ENCODE results near the gene CD1E.
"Not testable (repeated sequence)": the region's sequence is repeated elsewhere in the genome, so short reads cannot be mapped to it uniquely, and the experiment has no call there.

CD1E gene

GRCh38 chr1:158362482-158362881, 8.8 kb downstream of the CD1E start:
- FAIRE-seq (no peak), DNase-seq (ENCODE audit: low spot score) (no peak)

DNA sequence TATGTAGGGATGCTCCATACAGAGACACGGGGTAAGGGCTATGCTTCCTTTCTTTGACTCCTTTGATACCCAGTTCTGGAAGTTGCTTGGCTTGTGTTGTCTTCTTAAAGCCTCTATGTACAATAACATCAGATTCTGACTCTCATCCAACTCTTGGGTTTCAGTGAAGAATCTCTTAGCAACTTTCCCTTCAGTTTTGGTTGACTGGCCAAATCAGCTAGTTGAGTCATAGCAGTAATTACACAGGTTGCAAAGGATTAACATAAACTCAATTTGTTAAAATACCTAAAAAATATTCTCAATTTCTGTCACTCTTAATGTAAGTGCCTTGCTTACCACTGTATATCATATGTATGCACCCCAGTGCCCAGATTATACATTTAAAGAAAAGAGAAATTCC, 9.2 kb downstream of the CD1E start:
- FAIRE-seq: no peak
- no peak for DNase-seq (ENCODE audit: low spot score)

- FAIRE-seq: no peak
Observed at GRCh38 chr1:158366783-158367182, 13.1 kb downstream of the CD1E start.

GRCh38 chr1:158371188-158371953, 17.7 kb downstream of the CD1E start:
- DNase-seq (ENCODE audit: low spot score): no peak
- FAIRE-seq: no peak

More at GRCh38 chr1:158366783-158367182, 13.1 kb downstream of the CD1E start:
- no peak for DNase-seq (ENCODE audit: low spot score)

- FAIRE-seq; DNase-seq (ENCODE audit: low spot score): not testable (repeated sequence)
Observed at GRCh38 chr1:158374101-158374500, 20.4 kb downstream of the CD1E start.

DNA sequence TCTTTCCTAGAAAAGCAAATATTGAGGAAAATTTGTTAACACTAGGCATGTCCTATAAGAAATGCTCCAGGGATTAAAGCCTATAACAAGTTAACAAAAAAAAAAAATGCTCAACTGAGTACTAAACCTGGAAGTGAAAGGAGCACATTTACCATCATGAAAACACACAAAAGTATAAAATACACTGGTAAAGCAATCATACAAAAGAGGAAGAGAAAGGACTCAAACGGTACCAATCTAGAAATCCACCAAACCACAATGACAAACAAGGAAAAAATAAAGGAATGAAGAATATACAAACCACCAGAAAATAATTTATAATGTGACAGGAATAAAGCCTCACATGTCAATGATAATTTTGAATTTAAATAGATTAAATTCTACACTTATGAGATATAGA, 21.2 kb downstream of the CD1E start:
- DNase-seq (ENCODE audit: low spot score): no peak
- FAIRE-seq: no peak

DNA sequence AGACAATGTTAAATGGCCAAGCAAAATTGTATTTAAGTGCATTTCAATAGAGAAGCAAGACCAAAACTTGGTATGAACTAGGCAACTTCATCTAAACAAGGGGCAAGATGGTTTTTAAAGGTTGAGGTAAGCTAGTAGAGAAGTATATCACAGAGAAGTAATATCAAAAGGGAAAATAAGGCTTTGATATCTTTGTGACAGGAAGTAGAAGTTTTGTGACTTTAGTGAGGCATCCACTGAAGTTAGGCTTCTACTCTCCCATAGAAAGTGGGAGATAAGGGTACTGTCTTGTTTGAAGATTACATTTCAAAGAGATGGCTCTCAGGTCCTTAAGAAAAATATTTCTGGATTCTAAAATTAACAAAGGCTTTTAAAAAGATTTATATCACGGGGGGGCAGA, 36.6 kb downstream of the CD1E start:
- FAIRE-seq: no peak
- DNase-seq (ENCODE audit: low spot score): no peak

- DNase-seq (ENCODE audit: low spot score): no peak
- FAIRE-seq: no peak
Observed at GRCh38 chr1:158391099-158391498, 37.4 kb downstream of the CD1E start.

DNA sequence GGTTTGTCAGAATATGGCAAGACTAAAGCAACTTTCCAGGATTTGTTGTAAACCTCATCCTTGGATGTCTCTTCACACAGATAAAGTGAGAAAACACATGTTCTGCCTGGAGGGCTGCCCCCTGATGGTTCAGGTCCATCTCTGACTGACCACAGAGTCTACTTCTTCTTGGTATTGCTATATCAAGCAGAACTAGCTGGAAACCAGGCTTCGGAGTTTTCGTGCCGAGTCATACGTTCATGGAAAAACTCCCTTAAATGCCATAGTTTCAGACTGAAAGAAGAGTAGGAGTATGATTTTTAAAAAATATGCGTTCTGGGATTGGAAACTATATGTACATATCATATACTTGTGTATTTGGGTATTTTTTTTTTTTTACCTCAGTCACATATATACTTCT, 39.8 kb downstream of the CD1E start:
- DNase-seq (ENCODE audit: low spot score): no peak
- FAIRE-seq: no peak

- DNase-seq (ENCODE audit: low spot score) (no peak), FAIRE-seq (no peak)
Observed at GRCh38 chr1:158396646-158397045, 43.0 kb downstream of the CD1E start.

GRCh38 chr1:158398818-158399514, 45.3 kb downstream of the CD1E start, which contains the start of gene OR10T2:
Gene OR10T2, minus strand, starts transcription at chr1:158399466. Its CDS starts 0 bp downstream, at chr1:158399466.
- FAIRE-seq: no peak
- DNase-seq (ENCODE audit: low spot score): no peak

- FAIRE-seq: no peak
- DNase-seq (ENCODE audit: low spot score): no peak
Observed at GRCh38 chr1:158400871-158401270, 47.2 kb downstream of the CD1E start.

- DNase-seq (ENCODE audit: low spot score): no peak
- FAIRE-seq: no peak
Observed at GRCh38 chr1:158407092-158407491, 53.4 kb downstream of the CD1E start.
